A549 (cell line): ENCODE measurements around the gene FRMD3.

Experiments used
- CHD2 ChIP-seq: fragments of 150-350 bp; IDR thresholded peaks from 2 replicates; pipeline ENCODE4 v1.6.1; 2014; ENCODE audit warnings: low read length; ENCODE audit not compliant: partially characterized antibody
- CHD4 ChIP-seq: fragments of 200-600 bp; sonication (generic); IDR thresholded peaks from 2 replicates; pipeline ENCODE4 v1.6.1; 2016; ENCODE audit warnings: antibody characterized with exemption, mild to moderate bottlenecking, borderline replicate concordance
- EP300 ChIP-seq, 2 experiments: fragments of >200 bp; sonication (Bioruptor Twin); formaldehyde crosslinking; IDR thresholded peaks; 2 replicates in 1 of 2; 3 replicates in 1 of 2; pipeline ENCODE4 v1.6.1; 2016 to 2017
- GATA3 ChIP-seq: IDR thresholded peaks from 2 replicates; pipeline ENCODE4 v1.6.1; 2012; ENCODE audit warnings: borderline replicate concordance
- HOXA7 ChIP-seq: fragments of 250-450 bp; sonication (Bioruptor Pico); IDR thresholded peaks from 2 replicates; pipeline ENCODE4 v1.5.0; 2020; ENCODE audit warnings: mild to moderate bottlenecking, moderate library complexity
- POLR2A ChIP-seq: IDR thresholded peaks from 2 replicates; pipeline ENCODE4 v1.6.1; 2012; ENCODE audit warnings: mild to moderate bottlenecking, low read length
- POLR2AphosphoS2 ChIP-seq: conservative IDR thresholded peaks from 2 replicates; pipeline ENCODE4 v1.6.1; 2012; ENCODE audit warnings: low read length, improper control_type of control experiment, inconsistent platforms
- RNF2 ChIP-seq: fragments of 200-600 bp; sonication (generic); IDR thresholded peaks from 2 replicates; pipeline ENCODE4 v1.6.1; 2016; ENCODE audit warnings: low read depth, mild to moderate bottlenecking, antibody characterized with exemption, moderate library complexity, borderline replicate concordance
- SMC3 ChIP-seq: fragments of >200 bp; sonication (Bioruptor Twin); formaldehyde crosslinking; IDR thresholded peaks from 3 replicates; pipeline ENCODE4 v1.6.1; 2018; ENCODE audit warnings: inconsistent platforms
- TFCP2L1 ChIP-seq: fragments of 250-450 bp; sonication (Bioruptor Pico); IDR thresholded peaks from 2 replicates; pipeline ENCODE4 v1.5.0; 2021; ENCODE audit warnings: mild to moderate bottlenecking
- TF ChIP-seq, protein P1 (sequence below): fragments of 250-450 bp; sonication (Bioruptor Pico); IDR thresholded peaks from 2 replicates; pipeline ENCODE4 v1.5.0; 2021; ENCODE audit warnings: mild to moderate bottlenecking, moderate library complexity, borderline replicate concordance
- TF ChIP-seq, protein P2 (sequence below): fragments of >200 bp; sonication (Bioruptor Twin); formaldehyde crosslinking; IDR thresholded peaks from 3 replicates; pipeline ENCODE4 v1.5.1; 2016
- TF ChIP-seq, protein P3 (sequence below): fragments of 150-350 bp; IDR thresholded peaks from 2 replicates; pipeline ENCODE4 v1.6.1; 2014; ENCODE audit warnings: low read depth, mild to moderate bottlenecking, low read length
- TF ChIP-seq, protein P4 (sequence below): IDR thresholded peaks from 2 replicates; pipeline ENCODE4 v1.6.1; 2012

DNA sequence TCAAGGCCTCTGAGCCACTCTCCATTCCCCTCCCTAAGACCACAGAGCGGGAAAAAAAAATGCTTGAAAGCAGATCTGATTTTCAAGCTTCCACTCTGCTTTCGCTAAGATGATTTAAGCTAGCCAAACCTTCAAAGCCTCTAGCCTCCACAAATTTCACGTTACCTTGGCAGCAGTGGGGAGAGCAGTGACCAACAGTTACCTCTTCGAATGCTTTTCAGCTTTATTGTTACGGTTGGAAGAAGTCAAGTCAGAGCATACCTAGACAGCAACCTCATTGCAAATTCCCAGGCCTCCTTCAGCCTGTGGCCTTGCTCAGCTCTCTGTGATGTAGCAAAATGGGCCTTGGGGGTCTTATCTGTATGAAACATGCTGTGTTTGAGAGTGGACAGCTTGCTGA, 89.6 kb downstream of the FRMD3 start:
- TF ChIP-seq CHD2, result no peak
- no peak for TF ChIP-seq POLR2A
- TF ChIP-seq, protein P1, sequence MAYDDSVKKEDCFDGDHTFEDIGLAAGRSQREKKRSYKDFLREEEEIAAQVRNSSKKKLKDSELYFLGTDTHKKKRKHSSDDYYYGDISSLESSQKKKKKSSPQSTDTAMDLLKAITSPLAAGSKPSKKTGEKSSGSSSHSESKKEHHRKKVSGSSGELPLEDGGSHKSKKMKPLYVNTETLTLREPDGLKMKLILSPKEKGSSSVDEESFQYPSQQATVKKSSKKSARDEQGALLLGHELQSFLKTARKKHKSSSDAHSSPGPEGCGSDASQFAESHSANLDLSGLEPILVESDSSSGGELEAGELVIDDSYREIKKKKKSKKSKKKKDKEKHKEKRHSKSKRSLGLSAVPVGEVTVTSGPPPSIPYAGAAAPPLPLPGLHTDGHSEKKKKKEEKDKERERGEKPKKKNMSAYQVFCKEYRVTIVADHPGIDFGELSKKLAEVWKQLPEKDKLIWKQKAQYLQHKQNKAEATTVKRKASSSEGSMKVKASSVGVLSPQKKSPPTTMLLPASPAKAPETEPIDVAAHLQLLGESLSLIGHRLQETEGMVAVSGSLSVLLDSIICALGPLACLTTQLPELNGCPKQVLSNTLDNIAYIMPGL (CRISPR knock-in tag), result no peak
- TF ChIP-seq, protein P2, sequence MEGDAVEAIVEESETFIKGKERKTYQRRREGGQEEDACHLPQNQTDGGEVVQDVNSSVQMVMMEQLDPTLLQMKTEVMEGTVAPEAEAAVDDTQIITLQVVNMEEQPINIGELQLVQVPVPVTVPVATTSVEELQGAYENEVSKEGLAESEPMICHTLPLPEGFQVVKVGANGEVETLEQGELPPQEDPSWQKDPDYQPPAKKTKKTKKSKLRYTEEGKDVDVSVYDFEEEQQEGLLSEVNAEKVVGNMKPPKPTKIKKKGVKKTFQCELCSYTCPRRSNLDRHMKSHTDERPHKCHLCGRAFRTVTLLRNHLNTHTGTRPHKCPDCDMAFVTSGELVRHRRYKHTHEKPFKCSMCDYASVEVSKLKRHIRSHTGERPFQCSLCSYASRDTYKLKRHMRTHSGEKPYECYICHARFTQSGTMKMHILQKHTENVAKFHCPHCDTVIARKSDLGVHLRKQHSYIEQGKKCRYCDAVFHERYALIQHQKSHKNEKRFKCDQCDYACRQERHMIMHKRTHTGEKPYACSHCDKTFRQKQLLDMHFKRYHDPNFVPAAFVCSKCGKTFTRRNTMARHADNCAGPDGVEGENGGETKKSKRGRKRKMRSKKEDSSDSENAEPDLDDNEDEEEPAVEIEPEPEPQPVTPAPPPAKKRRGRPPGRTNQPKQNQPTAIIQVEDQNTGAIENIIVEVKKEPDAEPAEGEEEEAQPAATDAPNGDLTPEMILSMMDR, result no peak
- TF ChIP-seq, protein P3, sequence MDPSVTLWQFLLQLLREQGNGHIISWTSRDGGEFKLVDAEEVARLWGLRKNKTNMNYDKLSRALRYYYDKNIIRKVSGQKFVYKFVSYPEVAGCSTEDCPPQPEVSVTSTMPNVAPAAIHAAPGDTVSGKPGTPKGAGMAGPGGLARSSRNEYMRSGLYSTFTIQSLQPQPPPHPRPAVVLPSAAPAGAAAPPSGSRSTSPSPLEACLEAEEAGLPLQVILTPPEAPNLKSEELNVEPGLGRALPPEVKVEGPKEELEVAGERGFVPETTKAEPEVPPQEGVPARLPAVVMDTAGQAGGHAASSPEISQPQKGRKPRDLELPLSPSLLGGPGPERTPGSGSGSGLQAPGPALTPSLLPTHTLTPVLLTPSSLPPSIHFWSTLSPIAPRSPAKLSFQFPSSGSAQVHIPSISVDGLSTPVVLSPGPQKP, result no peak
- TF ChIP-seq, protein P4, sequence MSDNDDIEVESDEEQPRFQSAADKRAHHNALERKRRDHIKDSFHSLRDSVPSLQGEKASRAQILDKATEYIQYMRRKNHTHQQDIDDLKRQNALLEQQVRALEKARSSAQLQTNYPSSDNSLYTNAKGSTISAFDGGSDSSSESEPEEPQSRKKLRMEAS, result no peak
- TF ChIP-seq CHD4, result no peak
- TF ChIP-seq EP300 (IDR thresholded peaks at IDR 0.05), result no peak
- no peak for TF ChIP-seq HOXA7 (CRISPR knock-in tag)
- TF ChIP-seq TFCP2L1 (CRISPR knock-in tag), result no peak
- TF ChIP-seq RNF2, result no peak
- TF ChIP-seq POLR2AphosphoS2, result no peak
- TF ChIP-seq GATA3, result no peak
- no peak for TF ChIP-seq SMC3
